ENCODE measurements around the gene SPATA18. TPM values are rescaled to one million over a fixed set of nuclear protein-coding genes. Genes with fewer than 3 reads are reported as not detected.

The SPATA18 gene
- total and polyA plus RNA-seq, 3 donors from 2014 or later = 40.5 to 139 (median 127) TPM

DNA sequence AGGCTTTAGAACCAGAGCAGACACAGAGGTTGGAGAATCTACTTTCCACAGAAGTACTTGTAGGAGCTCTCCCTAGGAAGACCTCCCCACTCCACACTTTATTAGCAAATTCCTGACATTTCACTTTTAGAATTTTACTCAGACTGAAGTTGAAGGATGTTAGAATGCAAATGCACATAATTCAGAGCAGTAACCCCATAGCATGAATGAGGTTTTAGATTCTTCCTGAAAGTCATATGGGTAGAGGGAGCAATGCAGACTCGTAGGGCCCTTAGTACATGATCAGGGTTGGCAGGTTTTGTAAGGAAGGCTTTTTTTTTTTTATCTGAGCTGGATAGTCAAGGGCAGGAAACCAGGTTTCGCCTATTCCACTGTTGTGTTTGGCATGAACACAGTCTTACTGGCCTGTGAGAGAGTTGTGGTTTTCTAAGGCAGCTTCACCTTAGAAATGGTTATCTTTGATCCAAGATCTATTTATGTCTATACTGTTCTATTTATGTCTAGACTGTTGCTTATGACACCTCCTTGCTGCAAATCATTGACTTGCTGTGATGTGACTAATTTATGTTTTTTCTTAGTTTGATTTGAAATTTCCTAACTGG is 48.9 kb downstream of the SPATA18 start:
- Histone ChIP-seq H3K27ac (no peak overlapping the region), H3K36me3 (ENCODE audit: low read depth, missing control alignments) (no peaks in the 10 kb centered on the region), H3K27me3 (no peaks in the 10 kb centered on the region), H3K4me3 (no peak overlapping the region), H3K9me3 (no peaks in the 10 kb centered on the region), H3K4me1 (no peaks in the 10 kb centered on the region)
- intact Hi-C loops (cut with DNase I; ENCODE audit: low total_unique reads) = no loop called here
- DNase-seq = no peak
- no peak for TF ChIP-seq POLR2A (IDR thresholded peaks at IDR 0.05)
- TF ChIP-seq CTCF (IDR thresholded peaks at IDR 0.05) = no peak
- whole genome bisulfite sequencing, 2 donors = 49 to 51% methylated on average over 2 of the region's 2 CpGs

GRCh38 chr4:52102587-52102986 is 51.5 kb downstream of the SPATA18 start:
- no peak for DNase-seq
- intact Hi-C loops (cut with DNase I; ENCODE audit: low total_unique reads) = no loop called here
- Histone ChIP-seq H3K36me3 (ENCODE audit: low read depth, missing control alignments) (no peaks in the 10 kb centered on the region), H3K4me3 (no peak overlapping the region), H3K9me3 (no peaks in the 10 kb centered on the region), H3K27me3 (no peaks in the 10 kb centered on the region), H3K4me1 (peaks cover 5% of the 10 kb centered on the region), H3K27ac (no peak overlapping the region)
- TF ChIP-seq CTCF (IDR thresholded peaks at IDR 0.05) = no peak
- no peak for TF ChIP-seq POLR2A (IDR thresholded peaks at IDR 0.05)

- peaks cover 5% of the 10 kb centered on the region for H3K4me1 ChIP-seq
- H3K4me3 ChIP-seq = no peak overlapping the region
- no peak for DNase-seq
- no peaks in the 10 kb centered on the region for H3K27me3 ChIP-seq
- intact Hi-C loops (cut with DNase I; ENCODE audit: low total_unique reads) = no loop called here
- H3K9me3 ChIP-seq = no peaks in the 10 kb centered on the region
- WGBS, 2 donors = 64 to 76% methylated on average over 1 of the region's 1 CpG
- TF ChIP-seq POLR2A (IDR thresholded peaks at IDR 0.05) (no peak), CTCF (IDR thresholded peaks at IDR 0.05) (no peak)
- H3K27ac ChIP-seq = no peak overlapping the region
- no peaks in the 10 kb centered on the region for H3K36me3 ChIP-seq (ENCODE audit: low read depth, missing control alignments)
These were observed 52.2 kb downstream of the SPATA18 start for GRCh38 chr4:52103319-52103718.

- Histone ChIP-seq H3K36me3 (ENCODE audit: low read depth, missing control alignments) (no peaks in the 10 kb centered on the region), H3K27me3 (no peaks in the 10 kb centered on the region), H3K4me1 (peaks cover 5% of the 10 kb centered on the region), H3K27ac (no peak overlapping the region), H3K9me3 (no peaks in the 10 kb centered on the region), H3K4me3 (no peak overlapping the region)
- TF ChIP-seq CTCF (IDR thresholded peaks at IDR 0.05) (no peak), POLR2A (IDR thresholded peaks at IDR 0.05) (no peak)
- WGBS, 2 donors = 95 to 98% methylated on average over 5 of the region's 5 CpGs
- intact Hi-C loops (cut with DNase I; ENCODE audit: low total_unique reads) = no loop called here
- DNase-seq = no peak
These were observed 54.2 kb downstream of the SPATA18 start for GRCh38 chr4:52105276-52105675.

- Histone ChIP-seq H3K4me3 (no peak overlapping the region), H3K27me3 (no peaks in the 10 kb centered on the region), H3K27ac (no peak overlapping the region), H3K4me1 (peaks cover 5% of the 10 kb centered on the region), H3K36me3 (ENCODE audit: low read depth, missing control alignments) (no peaks in the 10 kb centered on the region), H3K9me3 (no peaks in the 10 kb centered on the region)
- intact Hi-C loops (cut with DNase I; ENCODE audit: low total_unique reads) = no loop called here
- TF ChIP-seq POLR2A (IDR thresholded peaks at IDR 0.05) = no peak
- TF ChIP-seq CTCF (IDR thresholded peaks at IDR 0.05) = no peak
- no peak for DNase-seq
- WGBS, 2 donors = 58 to 60% methylated on average over 1 of the region's 1 CpG
These were observed 55.1 kb downstream of the SPATA18 start for GRCh38 chr4:52106191-52106590.
